Smooth muscle cell (in vitro differentiated cells): ENCODE data around the gene OR4A16. TPM values are rescaled to one million over a fixed set of nuclear protein-coding genes. Genes with fewer than 3 reads are reported as not detected.

ENCODE experiments used
- DNase-seq: peaks from one replicate; lab custom pipeline; 2025; ENCODE audit not compliant: unreplicated experiment; lab: John Stamatoyannopoulos, UW
- H2AFZ ChIP-seq: fragments of 200-600 bp; sonication (generic); 2 replicates; pipeline ENCODE4 v1.6.0; 2016; ENCODE audit warnings: antibody characterized with exemption, low read depth, mild to moderate bottlenecking
- H3F3A ChIP-seq: fragments of 200-600 bp; sonication (generic); 2 replicates; pipeline ENCODE4 v1.6.0; 2017; ENCODE audit warnings: antibody characterized with exemption, low read depth
- H3K27ac ChIP-seq: fragments of 200-600 bp; sonication (generic); 2 replicates; pipeline ENCODE4 v1.5.1; 2016; ENCODE audit warnings: low read depth, mild to moderate bottlenecking
- H3K27me3 ChIP-seq: fragments of 200-600 bp; sonication (generic); 2 replicates; pipeline ENCODE4 v1.6.1; 2016; ENCODE audit warnings: low read depth, mild to moderate bottlenecking
- H3K36me3 ChIP-seq: fragments of 200-600 bp; sonication (generic); 2 replicates; pipeline ENCODE4 v1.5.1; 2016; ENCODE audit warnings: low read depth
- H3K4me1 ChIP-seq: fragments of 200-600 bp; sonication (generic); 2 replicates; pipeline ENCODE4 v1.5.1; 2016; ENCODE audit warnings: low read depth
- H3K4me2 ChIP-seq: fragments of 200-600 bp; sonication (generic); 2 replicates; pipeline ENCODE4 v1.6.0; 2016; ENCODE audit warnings: mild to moderate bottlenecking
- H3K4me3 ChIP-seq: fragments of 200-600 bp; sonication (generic); 2 replicates; pipeline ENCODE4 v1.5.1; 2016; ENCODE audit warnings: mild to moderate bottlenecking
- H3K79me2 ChIP-seq: fragments of 200-600 bp; sonication (generic); 2 replicates; pipeline ENCODE4 v1.6.0; 2016; ENCODE audit warnings: low read depth, mild to moderate bottlenecking
- H3K9ac ChIP-seq: fragments of 200-600 bp; sonication (generic); 2 replicates; pipeline ENCODE4 v1.6.0; 2016; ENCODE audit warnings: low read depth
- H3K9me3 ChIP-seq: fragments of 200-600 bp; sonication (generic); replicated peaks from 2 replicates; pipeline ENCODE4 v1.5.1; 2016; ENCODE audit warnings: low read depth
- H4K20me1 ChIP-seq: fragments of 200-600 bp; sonication (generic); 2 replicates; pipeline ENCODE4 v1.6.0; 2016; ENCODE audit warnings: low read depth
- CTCF ChIP-seq: fragments of 200-600 bp; sonication (generic); IDR thresholded peaks from 2 replicates; pipeline ENCODE4 v1.5.1; 2017; ENCODE audit warnings: borderline replicate concordance, mild to moderate bottlenecking, antibody characterized with exemption; ENCODE audit not compliant: insufficient read depth, poor library complexity, severe bottlenecking
- WGBS: methylation state at CpG from one replicate; pipeline ENCODE4 v1.1.7; 2016; ENCODE audit warnings: low lambda C conversion rate; 5-methylcytosine and 5-hydroxymethylcytosine counted together
- polyA plus RNA-seq: library from polyadenylated mRNA; unstranded; fragments of >200 nt; fragmentation: Nextera tagmentation; extraction: Ambion mirVana; gene quantifications from 2 replicates; pipeline ENCODE4 v1.2.1, GENCODE V29; 2016
- total RNA-seq: library from RNA; depleted of rRNA; stranded (reverse); fragments of >200 nt; gene quantifications from 2 replicates; pipeline ENCODE4 v1.2.3, GENCODE V29; 2014

The OR4A16 gene
- total and polyA plus RNA-seq, 2 experiments from 2014 or later, result not detected

DNA sequence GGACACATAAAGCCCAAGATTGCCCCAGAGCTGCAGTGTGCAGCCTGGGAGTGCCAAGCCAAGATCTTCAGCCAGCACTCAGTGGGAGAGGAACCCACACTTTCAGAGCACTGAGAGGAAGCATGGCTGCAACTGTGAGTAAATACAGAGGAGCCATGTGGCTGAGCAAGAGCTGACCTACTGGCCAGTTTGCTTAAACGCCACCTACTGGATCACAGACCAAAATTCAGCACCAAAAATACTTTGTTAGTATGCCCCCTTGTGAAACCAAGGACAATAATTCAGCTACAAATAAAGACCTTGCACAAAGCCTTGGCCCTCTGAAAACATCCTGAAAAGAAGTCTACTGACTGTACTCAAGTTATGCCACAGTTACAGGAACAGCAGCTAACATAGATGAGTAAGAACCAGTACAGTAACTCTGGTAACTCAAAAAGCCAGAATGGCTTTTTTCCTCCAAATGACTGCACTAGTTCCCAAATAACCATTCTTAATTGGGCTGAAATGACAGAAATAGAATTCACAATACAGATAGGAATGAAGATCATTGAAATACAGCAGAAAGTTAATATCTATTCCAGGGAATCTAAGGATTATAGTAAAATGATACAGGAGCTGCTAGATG, 14.7 kb downstream of the OR4A16 start:
- Histone ChIP-seq H3K4me2 (no peak overlapping the region), H4K20me1 (no peaks in the 10 kb centered on the region), H3K27ac (no peak overlapping the region), H3K9me3 (peaks cover 3% of the 10 kb centered on the region), H3K27me3 (no peaks in the 10 kb centered on the region), H3K36me3 (no peaks in the 10 kb centered on the region), H3K4me3 (no peak overlapping the region), H3K4me1 (no peaks in the 10 kb centered on the region), H3F3A (no peaks in the 10 kb centered on the region), H2AFZ (no peak overlapping the region), H3K9ac (no peak overlapping the region), H3K79me2 (no peaks in the 10 kb centered on the region)
- no peak for DNase-seq
- no peak for TF ChIP-seq CTCF
- WGBS, result 32% methylated on average over 1 of the region's 1 CpG

DNA sequence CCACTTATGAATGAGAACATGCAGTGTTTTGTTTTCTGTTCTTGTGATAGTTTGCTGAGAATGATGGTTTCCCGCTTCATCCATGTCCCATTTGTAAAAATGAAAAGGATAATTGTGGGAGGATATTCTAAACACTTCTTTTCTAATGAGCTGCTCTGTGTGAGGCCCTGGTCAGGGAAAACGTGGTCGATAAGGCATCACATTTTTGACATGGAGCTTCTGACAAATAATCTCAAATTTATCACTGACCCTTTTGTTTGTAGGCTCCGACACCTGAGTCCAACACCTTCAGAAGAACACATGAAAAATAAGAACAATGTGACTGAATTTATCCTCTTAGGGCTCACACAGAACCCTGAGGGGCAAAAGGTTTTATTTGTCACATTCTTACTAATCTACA, 24.7 kb downstream of the OR4A16 start, which contains the start of gene OR4A15:
Gene OR4A15, plus strand, starts transcription at position 301 of the 400 bp plus-strand sequence. Its CDS starts 0 bp downstream, at position 301.
- Histone ChIP-seq H3K27ac (no peak within 1 kb of the TSS), H3K9ac (no peak within 1 kb of the TSS), H3F3A (no peaks in the 10 kb centered on the region), H3K4me2 (no peak within 1 kb of the TSS), H3K9me3 (no peaks in the 10 kb centered on the region), H3K36me3 (no peaks in the 10 kb centered on the region), H3K4me1 (no peaks in the 10 kb centered on the region), H3K79me2 (no peaks in the 10 kb centered on the region), H4K20me1 (no peaks in the 10 kb centered on the region), H2AFZ (no peak within 1 kb of the TSS), H3K27me3 (no peaks in the 10 kb centered on the region), H3K4me3 (no peak within 1 kb of the TSS)
- TF ChIP-seq CTCF, result no peak
- no peak for DNase-seq
- 67% methylated on average over 4 of the region's 4 CpGs for WGBS

Other genes with a start within 250 kb of the OR4A16 start
- gene TRIM48, start 81.0 kb upstream of the OR4A16 start, total RNA-seq, result not detected in 2 replicates
- gene TRIM48, start 81.0 kb upstream of the OR4A16 start, polyA plus RNA-seq, result not detected in 2 replicates
- gene OR4A15, start 24.8 kb downstream of the OR4A16 start, total RNA-seq, result not detected in 2 replicates
- gene OR4A15, start 24.8 kb downstream of the OR4A16 start, polyA plus RNA-seq, result not detected in 2 replicates
- not detected in 2 replicates for gene OR4C15, start 211.3 kb downstream of the OR4A16 start, total RNA-seq
- gene OR4C15, start 211.3 kb downstream of the OR4A16 start, polyA plus RNA-seq, result not detected in 2 replicates
- gene OR4C16, start 228.9 kb downstream of the OR4A16 start, total RNA-seq, result not detected in 2 replicates
- gene OR4C16, start 228.9 kb downstream of the OR4A16 start, polyA plus RNA-seq, result not detected in 2 replicates